Smooth muscle cell of bladder (primary cell): ENCODE results near the gene UBE3C. TPM values are rescaled to one million over a fixed set of nuclear protein-coding genes. Genes with fewer than 3 reads are reported as not detected.

Source experiments
- total RNA-seq: library from RNA; depleted of rRNA; stranded (reverse); fragments of >200 nt; gene quantifications from 2 replicates; pipeline ENCODE4 v1.2.3, GENCODE V29; 2014

Gene UBE3C
- total RNA-seq = 61.3 and 73.6 TPM in 2 replicates

DNA sequence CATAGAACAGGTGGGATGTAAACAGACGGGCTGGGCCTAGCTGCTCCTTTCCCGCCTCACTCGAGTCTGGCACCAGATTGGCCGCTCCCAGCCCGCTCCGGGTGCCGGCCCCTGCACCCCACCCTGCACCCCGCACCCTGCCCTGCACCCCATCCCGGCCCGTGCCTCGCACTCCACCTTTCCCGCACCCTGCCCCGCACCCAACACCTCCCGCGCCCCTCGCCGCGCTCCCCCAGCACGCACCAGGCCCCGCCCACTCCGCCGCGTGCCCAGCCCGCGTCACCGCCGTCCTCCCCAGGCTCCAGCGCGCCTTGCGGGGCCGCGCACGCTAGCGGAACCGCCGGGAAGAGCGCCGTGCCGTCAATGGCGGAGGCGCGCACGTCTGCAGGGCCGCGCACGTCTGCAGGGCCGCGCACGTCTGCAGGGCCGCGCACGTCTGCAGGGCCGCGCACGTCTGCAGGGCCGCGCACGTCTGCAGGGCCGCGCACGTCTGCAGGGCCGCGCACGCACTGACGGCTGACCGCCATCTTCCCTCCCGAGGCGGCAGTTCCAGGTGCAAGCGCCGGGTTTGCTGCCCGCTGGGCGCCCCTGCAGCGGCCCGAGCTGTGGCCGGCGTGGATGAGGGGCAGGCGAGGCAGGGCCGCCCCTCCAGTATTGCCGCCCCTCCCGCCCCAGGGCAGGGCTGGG, at the start of gene UBE3C:
Gene UBE3C (plus strand): TSS at position 503 of the 687 bp plus-strand sequence. CDS start 347 bp downstream, outside the sequence.

Other genes starting within 250 kb of the UBE3C start
- gene LMBR1, start 245.7 kb upstream of the UBE3C start, total RNA-seq = 38.4 and 51.6 TPM in 2 replicates
- 10.0 and 15.7 TPM in 2 replicates for gene NOM1, start 189.2 kb upstream of the UBE3C start, total RNA-seq
- not detected in 2 replicates for gene MNX1, start 128.3 kb upstream of the UBE3C start, total RNA-seq
- gene DNAJB6, start 198.1 kb downstream of the UBE3C start, total RNA-seq = 66.4 and 85.5 TPM in 2 replicates